H1 (cell line): ENCODE results near the gene CAPS2. TPM values are rescaled to one million over a fixed set of nuclear protein-coding genes. Genes with fewer than 3 reads are reported as not detected.

Experiments
- CTCF ChIA-PET: fragments of 300-600 bp; sonication (Branson Sonifier 250); formaldehyde crosslinking; loops from one replicate; lab custom pipeline; 2021; ENCODE audit not compliant: partially characterized antibody; lab: Charles Lee
- POLR2A ChIA-PET: fragments of 300-600 bp; sonication (Branson Sonifier 250); formaldehyde crosslinking; loops from one replicate; lab custom pipeline; 2021; ENCODE audit warnings: inconsistent platforms; ENCODE audit not compliant: partially characterized antibody; lab: Charles Lee
- DNase-seq, 2 experiments: peaks; one replicate each; pipeline versions ENCODE4 v3.0.0 to v3.0.0-alpha.2; 2010 to 2022; ENCODE audit warnings: low spot score in 2 of 2, low read depth in 1 of 2, mixed read lengths in 1 of 2
- FAIRE-seq: peaks from 2 replicates; lab custom pipeline; 2011; peaks lifted over from hg19 to GRCh38; lab: Jason Lieb, UNC
- H2AFZ ChIP-seq: 2 replicates; pipeline ENCODE4 v1.8.1; 2012; ENCODE audit warnings: low read length, inconsistent platforms
- H2AK5ac ChIP-seq: 2 replicates; pipeline ENCODE4 v1.6.1; 2013; ENCODE audit warnings: low read depth, low read length
- H2BK120ac ChIP-seq: replicated peaks from 2 replicates; pipeline ENCODE3; 2013; ENCODE audit warnings: low read depth, low read length, inconsistent platforms
- H2BK12ac ChIP-seq: 2 replicates; pipeline ENCODE4 v1.6.1; 2013; ENCODE audit warnings: low read depth, low read length
- H2BK15ac ChIP-seq: 2 replicates; pipeline ENCODE4 v1.6.1; 2013; ENCODE audit warnings: low read length
- H2BK20ac ChIP-seq: 2 replicates; pipeline ENCODE4 v1.6.1; 2013; ENCODE audit warnings: low read length
- H2BK5ac ChIP-seq: 2 replicates; pipeline ENCODE4 v1.6.1; 2013; ENCODE audit warnings: low read depth, low read length
- H3K14ac ChIP-seq: 2 replicates; pipeline ENCODE4 v1.6.1; 2013; ENCODE audit warnings: inconsistent platforms; ENCODE audit not compliant: insufficient read length
- H3K18ac ChIP-seq: 2 replicates; pipeline ENCODE4 v1.6.1; 2013; ENCODE audit warnings: low read length; ENCODE audit errors: extremely low read depth
- H3K23ac ChIP-seq: 2 replicates; pipeline ENCODE4 v1.6.1; 2013; ENCODE audit warnings: inconsistent platforms; ENCODE audit not compliant: insufficient read length
- H3K23me2 ChIP-seq: 2 replicates; pipeline ENCODE4 v1.6.1; 2013; ENCODE audit warnings: low read depth, low read length
- H3K27ac ChIP-seq: 2 replicates; pipeline ENCODE4 v1.6.1; 2011; ENCODE audit warnings: low read depth, low read length, inconsistent platforms
- H3K27me3 ChIP-seq, 4 experiments: replicated peaks in 1 of 4; 1 replicate in 1 of 4; 2 replicates in 3 of 4; pipeline versions ENCODE4 v1.6.1 to v1.8.1; 2011 to 2013; ENCODE audit warnings: low read length in 3 of 4, mild to moderate bottlenecking in 3 of 4, inconsistent platforms in 2 of 4, mixed read lengths in 2 of 4, moderate library complexity in 1 of 4; ENCODE audit not compliant: control insufficient read depth in 3 of 4, insufficient read depth in 3 of 4; ENCODE audit errors: extremely low read depth in 1 of 4
- H3K36me3 ChIP-seq, 4 experiments: 2 replicates each; pipeline versions ENCODE4 v1.6.1 to v1.8.1; 2011 to 2013; ENCODE audit warnings: mild to moderate bottlenecking in 4 of 4, low read length in 3 of 4, moderate library complexity in 2 of 4, control low read depth in 1 of 4, inconsistent platforms in 1 of 4; ENCODE audit not compliant: insufficient read depth in 4 of 4, control insufficient read depth in 2 of 4
- H3K4ac ChIP-seq: replicated peaks from 2 replicates; pipeline ENCODE3; 2013; ENCODE audit warnings: low read length, low read depth, mixed read lengths, inconsistent platforms; ENCODE audit not compliant: insufficient read length
- H3K4me1 ChIP-seq, 4 experiments: replicated peaks in 1 of 4; 1 replicate in 1 of 4; 2 replicates in 3 of 4; pipeline versions ENCODE4 v1.6.1 to v1.8.1; 2011 to 2013; ENCODE audit warnings: low read length in 3 of 4, inconsistent platforms in 2 of 4, mixed read lengths in 1 of 4; ENCODE audit not compliant: insufficient read depth in 4 of 4, control insufficient read depth in 3 of 4
- H3K4me2 ChIP-seq, 2 experiments: 2 replicates each; pipeline versions ENCODE4 v1.6.1 to v1.8.1; 2011 to 2013; ENCODE audit warnings: low read depth in 2 of 2, low read length in 2 of 2, control low read depth in 1 of 2, inconsistent platforms in 1 of 2, mild to moderate bottlenecking in 1 of 2; ENCODE audit not compliant: insufficient read depth in 1 of 2
- H3K4me3 ChIP-seq, 4 experiments: fragments of 200-600, 300-600 bp in 1 of 4; sonication (generic), shearing (Covaris generic), sonication (Bioruptor Twin) in 1 of 4; 2 replicates each; pipeline versions ENCODE4 v1.5.1 to v1.8.1; 2011 to 2016; ENCODE audit warnings: low read length in 4 of 4, low read depth in 3 of 4, control low read depth in 2 of 4, inconsistent platforms in 2 of 4, mild to moderate bottlenecking in 2 of 4, mixed read lengths in 1 of 4, moderate library complexity in 1 of 4; ENCODE audit not compliant: insufficient read depth in 2 of 4; ENCODE audit errors: extremely low read depth in 1 of 4
- H3K56ac ChIP-seq: replicated peaks from 2 replicates; pipeline ENCODE3; 2013; ENCODE audit warnings: low read depth, mild to moderate bottlenecking, mixed read lengths, low read length, inconsistent platforms; ENCODE audit not compliant: insufficient read length
- H3K79me1 ChIP-seq: 2 replicates; pipeline ENCODE4 v1.6.1; 2013; ENCODE audit warnings: low read depth, low read length, control low read depth
- H3K79me2 ChIP-seq, 2 experiments: 2 replicates each; pipeline versions ENCODE4 v1.6.1 to v1.8.1; 2012 to 2013; ENCODE audit warnings: low read length in 2 of 2, mild to moderate bottlenecking in 2 of 2, inconsistent platforms in 1 of 2; ENCODE audit not compliant: insufficient read depth in 2 of 2, control insufficient read depth in 1 of 2
- H3K9ac ChIP-seq, 4 experiments: replicated peaks in 1 of 4; 1 replicate in 1 of 4; 2 replicates in 3 of 4; pipeline versions ENCODE4 v1.6.1 to v1.8.1; 2011 to 2013; ENCODE audit warnings: low read depth in 3 of 4, low read length in 3 of 4, control low read depth in 2 of 4, mild to moderate bottlenecking in 2 of 4, moderate library complexity in 2 of 4, inconsistent platforms in 1 of 4; ENCODE audit errors: extremely low read depth in 1 of 4
- H3K9me3 ChIP-seq, 2 experiments: 2 replicates each; pipeline versions ENCODE4 v1.6.1 to v1.8.1; 2012 to 2013; ENCODE audit warnings: mild to moderate bottlenecking in 2 of 2, moderate library complexity in 2 of 2, control low read depth in 1 of 2, inconsistent platforms in 1 of 2, low read depth in 1 of 2, low read length in 1 of 2, mixed read lengths in 1 of 2; ENCODE audit not compliant: insufficient read depth in 2 of 2
- H4K20me1 ChIP-seq, 2 experiments: replicated peaks in 1 of 2; 2 replicates each; pipeline versions ENCODE3 to v1.8.1; 2011 to 2013; ENCODE audit warnings: inconsistent platforms in 2 of 2, low read length in 2 of 2, mild to moderate bottlenecking in 1 of 2; ENCODE audit not compliant: insufficient read depth in 2 of 2, control insufficient read depth in 1 of 2
- H4K5ac ChIP-seq: 2 replicates; pipeline ENCODE4 v1.6.1; 2013; ENCODE audit warnings: low read length, low read depth, mixed read lengths, inconsistent platforms; ENCODE audit not compliant: insufficient read length
- H4K8ac ChIP-seq: 2 replicates; pipeline ENCODE4 v1.8.0; 2013; ENCODE audit warnings: mild to moderate bottlenecking, moderate library complexity, low read length, inconsistent platforms; ENCODE audit not compliant: insufficient read depth; ENCODE audit errors: extremely low read depth
- H4K91ac ChIP-seq: replicated peaks from 2 replicates; pipeline ENCODE3; 2013; ENCODE audit warnings: low read length, mixed read lengths, inconsistent platforms; ENCODE audit not compliant: insufficient read length
- CBX8 ChIP-seq: fragments of 300-800, 300-1000 bp; sonication (generic); IDR thresholded peaks from 2 replicates; pipeline ENCODE4 v1.7.1; 2016; ENCODE audit warnings: low read depth, low read length, borderline replicate concordance
- CEBPB ChIP-seq: IDR thresholded peaks from 2 replicates; pipeline ENCODE4 v1.6.1; 2012; ENCODE audit warnings: low read depth, low read length
- JUND ChIP-seq: IDR thresholded peaks from 2 replicates; pipeline ENCODE4 v1.6.1; 2011; ENCODE audit warnings: mild to moderate bottlenecking, improper control_type of control experiment, low read length
- KDM4A ChIP-seq: IDR thresholded peaks from one replicate; pipeline ENCODE4 v1.7.1; 2012; ENCODE audit warnings: low read depth, mild to moderate bottlenecking, moderate library complexity, low read length, inconsistent platforms; ENCODE audit not compliant: severe bottlenecking
- SIN3A ChIP-seq, 2 experiments: IDR thresholded peaks in 1 of 2; conservative IDR thresholded peaks in 1 of 2; 2 replicates each; pipeline ENCODE4 v1.6.1; 2011 to 2012; ENCODE audit warnings: low read length in 2 of 2, improper control_type of control experiment in 1 of 2, low read depth in 1 of 2, mild to moderate bottlenecking in 1 of 2
- SP1 ChIP-seq: IDR thresholded peaks from 2 replicates; pipeline ENCODE4 v1.6.1; 2011; ENCODE audit warnings: low read depth, low read length
- SP4 ChIP-seq: IDR thresholded peaks from 2 replicates; pipeline ENCODE4 v1.6.1; 2012; ENCODE audit warnings: low read length, inconsistent platforms
- SUZ12 ChIP-seq: fragments of 200-600 bp; sonication (generic); IDR thresholded peaks from 2 replicates; pipeline ENCODE4 v1.6.1; 2012; ENCODE audit warnings: mild to moderate bottlenecking, inconsistent platforms, low read length, moderate library complexity, mixed read lengths
- WGBS, 2 experiments: shearing (Covaris generic) in 1 of 2; methylation state at CpG; one replicate each; pipeline versions ENCODE4 v1.1.6 to v1.1.7; 2013 to 2015; ENCODE audit warnings: low lambda C conversion rate in 2 of 2, mixed read lengths in 2 of 2, inconsistent platforms in 1 of 2, low coverage in 1 of 2, missing lambda C conversion rate in 1 of 2; ENCODE audit not compliant: insufficient replicate concordance in 2 of 2, insufficient coverage in 1 of 2, insufficient read length in 1 of 2; ENCODE audit errors: extremely low coverage in 1 of 2, missing lambda C conversion rate in 1 of 2; 5-methylcytosine and 5-hydroxymethylcytosine counted together
- long read RNA-seq, 2 experiments: library from RNA in 1 of 2; library from capped mRNA in 1 of 2; stranded (forward); transcript quantifications; one replicate each; pipeline ENCODE4 v2.0.0, GENCODE V29; 2021; ENCODE audit warnings: inconsistent platforms in 1 of 2
- polyA minus RNA-seq, 3 experiments: library from RNA; depleted of rRNA, polyadenylated mRNA; stranded (reverse); fragments of >200 nt; gene quantifications; 1 replicate in 2 of 3; 2 replicates in 1 of 3; pipeline ENCODE4 v1.2.3, GENCODE V29; 2011
- polyA plus RNA-seq, 7 experiments: library from polyadenylated mRNA; depleted of rRNA in 3 of 7; stranded (reverse) in 5 of 7; unstranded in 2 of 7; fragments of >200 nt in 5 of 7; fragments of 200-250 nt in 2 of 7; gene quantifications; 1 replicate in 5 of 7; 2 replicates in 1 of 7; 4 replicates in 1 of 7; pipeline versions ENCODE4 v1.2.1 to v1.2.3, GENCODE V29; 2011 to 2013; ENCODE audit warnings: missing spikeins in 2 of 7, mixed read lengths in 2 of 7
- total RNA-seq: library from RNA; stranded (reverse); fragmentation: NEBNext Ultra II Directional; extraction: Animal tissue kit (Norgen Biotek cat#: 25700); gene quantifications from 2 replicates; pipeline ENCODE4 v1.2.1, GENCODE V29; 2021

The CAPS2 gene
- total RNA-seq = 3.8 and 5.0 TPM in 2 replicates
- polyA plus RNA-seq (2011; rRNA removed) = 1.5 and 2.3 TPM in 2 replicates
- polyA plus RNA-seq (2011; cell fraction: cytosol; rRNA removed) = 2.2 TPM
- polyA plus RNA-seq (2011; cell fraction: nucleus; rRNA removed) = 2.6 TPM
- polyA plus RNA-seq (2012, experiment 1 of 2) = 2.2 to 4.8 TPM (median 2.9 TPM) in 4 replicates
- polyA plus RNA-seq (2012, experiment 2 of 2) = 0.24 TPM
- polyA plus RNA-seq (2013, experiment 1 of 2) = 3.2 TPM
- 3.6 TPM for polyA plus RNA-seq (2013, experiment 2 of 2)
- 9.5 and 10.8 TPM in 2 replicates for polyA minus RNA-seq (2011; rRNA and poly(A)+ RNA removed)
- polyA minus RNA-seq (2011; cell fraction: cytosol; rRNA and poly(A)+ RNA removed) = 5.8 TPM
- polyA minus RNA-seq (2011; cell fraction: nucleus; rRNA and poly(A)+ RNA removed) = 27.4 TPM
- long read RNA-seq, experiment 1, partial matches to known transcripts = 0 of 1 reads
- long read RNA-seq, experiment 1, other reads (novel, unspliced or antisense) = 1 of 1 reads
- long read RNA-seq, experiment 2, partial matches to known transcripts = 0 of 1 reads
- long read RNA-seq, experiment 2, other reads (novel, unspliced or antisense) = 1 of 1 reads

DNA sequence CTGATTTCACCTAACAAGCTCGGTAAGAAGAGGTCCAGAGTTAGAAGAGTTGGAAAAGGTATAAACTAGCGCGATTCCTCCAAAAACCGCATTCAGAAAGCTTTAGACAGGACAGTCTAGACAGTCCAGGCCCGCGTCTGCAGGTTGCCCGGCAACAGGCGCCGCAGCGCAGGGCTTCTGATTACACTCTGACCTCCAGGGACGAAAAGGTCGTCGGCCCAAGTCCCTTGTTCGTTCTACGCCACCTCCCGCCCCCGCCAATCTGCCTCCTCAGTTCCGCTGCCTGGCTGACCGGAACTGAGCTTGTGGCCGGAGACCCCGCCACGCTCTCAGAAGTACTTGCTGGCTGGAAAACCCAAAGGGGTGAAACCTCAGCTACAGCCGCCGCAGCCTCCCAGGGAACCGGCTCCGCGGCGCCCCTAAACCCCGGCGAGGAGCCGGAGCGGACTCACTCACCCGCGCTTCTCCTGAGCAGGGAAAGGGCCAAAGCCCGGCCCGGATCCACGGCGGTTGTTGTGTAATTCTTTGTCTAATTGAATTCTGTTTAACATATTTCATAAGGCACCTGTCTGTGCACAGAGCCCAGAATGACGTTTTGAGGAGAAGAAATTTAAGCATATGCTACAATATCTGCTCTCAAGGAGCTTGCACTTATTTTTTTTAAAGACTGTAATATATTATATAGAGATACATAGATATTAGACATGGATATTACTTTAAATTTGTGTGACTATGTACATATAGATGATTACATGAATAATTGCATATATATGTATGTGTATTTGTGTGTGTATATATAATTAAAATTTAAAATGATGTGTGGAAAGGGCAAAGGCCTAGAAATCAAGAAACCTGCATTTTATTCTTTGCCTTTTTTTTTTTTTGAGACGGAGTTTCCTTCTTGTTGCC, at the start of gene CAPS2:
Gene CAPS2 (minus strand): TSS at position 407 of the 909 bp plus-strand sequence. CDS start 3,826 bp downstream, outside the sequence.
- CTCF ChIA-PET = interaction anchor here (0.7 to 1.3 kb wide), 5 partner anchors 29 to 634 kb away, joined by 3 to 4 read pairs (median 3); partner anchors contain the start of gene GLIPR1L2
- DNase-seq (peak; percentile 36 to 89), FAIRE-seq (no peak)
- Histone ChIP-seq H3K18ac (no peak within 1 kb of the TSS; the same call in 1 of the 2 replicates), H4K91ac (no peak within 1 kb of the TSS), H4K8ac (peak within 1 kb of the TSS; percentile 69; the same call in 1 of the 2 replicates), H3K4me3 (peak within 1 kb of the TSS; percentile 48 to 71 (median 63)), H4K5ac (peak within 1 kb of the TSS; percentile 71), H3K4ac (no peak within 1 kb of the TSS), H2BK15ac (no peak within 1 kb of the TSS), H3K4me2 (peak within 1 kb of the TSS; percentile 79 to 92), H2BK12ac (no peak within 1 kb of the TSS), H4K20me1 (no peaks in the 10 kb centered on the region), H3K14ac (no peak within 1 kb of the TSS), H3K56ac (no peak within 1 kb of the TSS), H2BK20ac (no peak within 1 kb of the TSS), H3K27me3 (no peaks in the 10 kb centered on the region), H3K9ac (peak within 1 kb of the TSS in 3 of 4 experiments; percentile 49 to 64 (median 54); a peak in 6 of 7 replicates), H3K79me1 (no peaks in the 10 kb centered on the region), H3K23me2 (peaks cover 3% of the 10 kb centered on the region), H2BK5ac (peak within 1 kb of the TSS; percentile 25; the same call in 1 of the 2 replicates), H2BK120ac (no peak within 1 kb of the TSS), H2AFZ (0 out of 2 replicates have a peak within 1 kb of the TSS, but pooled peaks have one; percentile 62), H2AK5ac (no peak within 1 kb of the TSS), H3K9me3 (no peaks in the 10 kb centered on the region), H3K36me3 (no peaks in the 10 kb centered on the region), H3K4me1 (peaks cover 2 to 5% (median 3%) of the 10 kb centered on the region in 4 experiments; a peak in 4 of 7 replicates), H3K23ac (no peak within 1 kb of the TSS), H3K79me2 (no peaks in the 10 kb centered on the region), H3K27ac (no peak within 1 kb of the TSS)
- POLR2A ChIA-PET = interaction anchor here (1.4 kb wide), 1 partner anchor 181 kb away, joined by 3 read pairs; the partner anchor contains the start of gene KRR1
- 5% methylated on average over 40 of the region's 40 CpGs; no CpG with 5 or more reads in 1 of the 2 experiments for WGBS, 2 experiments
- TF ChIP-seq SUZ12 = no peak
- peak; percentile 43 for TF ChIP-seq KDM4A
- no peak for TF ChIP-seq SP4
- peak; percentile 45; the same call in 1 of the 2 replicates for TF ChIP-seq JUND
- TF ChIP-seq CEBPB = peak; percentile 85
- TF ChIP-seq SIN3A (conservative IDR thresholded peaks at IDR 0.05 in 1 of 2, IDR thresholded peaks at IDR 0.05 in 1 of 2; ENCODE audit: low read depth in 1 of 2, low read length in 2 of 2) = peak in 1 of 2 experiments; percentile 88; a peak in 3 of 4 replicates
- TF ChIP-seq CBX8 = no peak
- peak; percentile 100 for TF ChIP-seq SP1
